Mesothelial cell of epicardium (in vitro differentiated cells): ENCODE data around the gene NLRP14. TPM values are rescaled to one million over a fixed set of nuclear protein-coding genes. Genes with fewer than 3 reads are reported as not detected.
A peak's percentile ranks its signal among the peaks of the same experiment; 100 is the strongest.

Experiments
- DNase-seq, 2 experiments: peaks; one replicate each; pipeline ENCODE4 v3.0.0; 2021; ENCODE audit warnings: low spot score in 2 of 2; ENCODE audit not compliant: unreplicated experiment in 2 of 2
- H3K27ac Mint-ChIP-seq: 2 replicates; pipeline ENCODE4 v1.8.0; 2021; ENCODE audit warnings: mixed read lengths
- H3K27me3 Mint-ChIP-seq: 2 replicates; pipeline ENCODE4 v1.8.0; 2021; ENCODE audit warnings: low read depth, mixed read lengths
- H3K36me3 Mint-ChIP-seq: 2 replicates; pipeline ENCODE4 v1.8.0; 2021; ENCODE audit warnings: mixed read lengths
- H3K4me1 Mint-ChIP-seq: 2 replicates; pipeline ENCODE4 v1.8.0; 2021; ENCODE audit warnings: mixed read lengths
- H3K4me3 Mint-ChIP-seq: 2 replicates; pipeline ENCODE4 v1.8.0; 2021; ENCODE audit warnings: mild to moderate bottlenecking, moderate library complexity, mixed read lengths
- H3K9me3 Mint-ChIP-seq: 2 replicates; pipeline ENCODE4 v1.8.0; 2021; ENCODE audit warnings: mixed read lengths
- CTCF ChIP-seq: fragments of 200-600 bp; sonication (generic); IDR thresholded peaks from one replicate; pipeline ENCODE4 v1.5.0; 2021; ENCODE audit warnings: antibody characterized with exemption; ENCODE audit not compliant: unreplicated experiment
- total RNA-seq: library from RNA; stranded (reverse); gene quantifications from 3 replicates; pipeline ENCODE4 v1.2.1, GENCODE V29; 2021

The NLRP14 gene
- total RNA-seq, 1 donor from 2014 or later = 0.51 TPM

- no peak overlapping the region for H3K27ac Mint-ChIP-seq
- DNase-seq = no peak
- H3K36me3 Mint-ChIP-seq = no peaks in the 10 kb centered on the region
- no peaks in the 10 kb centered on the region for H3K9me3 Mint-ChIP-seq
- TF ChIP-seq CTCF = no peak
- peaks cover 32% of the 10 kb centered on the region for H3K4me1 Mint-ChIP-seq
- H3K4me3 Mint-ChIP-seq = no peak overlapping the region
- H3K27me3 Mint-ChIP-seq = no peaks in the 10 kb centered on the region
Measured at GRCh38 chr11:7016011-7016410, 4.3 kb upstream of the NLRP14 start.

GRCh38 chr11:7019500-7020182, 638 bp upstream of the NLRP14 start:
- peak in 1 of 2 experiments; percentile 49 for DNase-seq
- H3K36me3 Mint-ChIP-seq = no peaks in the 10 kb centered on the region
- H3K27ac Mint-ChIP-seq = peak overlapping the region; percentile 99
- peaks cover 18% of the 10 kb centered on the region for H3K4me1 Mint-ChIP-seq
- peaks cover 4% of the 10 kb centered on the region for H3K27me3 Mint-ChIP-seq
- no peak for TF ChIP-seq CTCF
- no peaks in the 10 kb centered on the region for H3K9me3 Mint-ChIP-seq
- H3K4me3 Mint-ChIP-seq = peak overlapping the region; percentile 100

GRCh38 chr11:7021318-7021717, 1.0 kb downstream of the NLRP14 start:
- H3K36me3 Mint-ChIP-seq = no peaks in the 10 kb centered on the region
- TF ChIP-seq CTCF = no peak
- peak overlapping the region; percentile 100 for H3K4me3 Mint-ChIP-seq
- H3K27me3 Mint-ChIP-seq = peaks cover 6% of the 10 kb centered on the region
- no peaks in the 10 kb centered on the region for H3K9me3 Mint-ChIP-seq
- no peak for DNase-seq
- peak overlapping the region; percentile 83 for H3K27ac Mint-ChIP-seq
- H3K4me1 Mint-ChIP-seq = peaks cover 16% of the 10 kb centered on the region

GRCh38 chr11:7028141-7028540, 7.9 kb downstream of the NLRP14 start:
- no peak for TF ChIP-seq CTCF
- no peak overlapping the region for H3K27ac Mint-ChIP-seq

GRCh38 chr11:7030836-7031235, 10.6 kb downstream of the NLRP14 start:
- H3K9me3 Mint-ChIP-seq = no peaks in the 10 kb centered on the region
- no peak for DNase-seq
- no peak for TF ChIP-seq CTCF
- H3K4me1 Mint-ChIP-seq = no peaks in the 10 kb centered on the region
- peaks cover 23% of the 10 kb centered on the region for H3K27me3 Mint-ChIP-seq
- H3K27ac Mint-ChIP-seq = no peak overlapping the region
- no peaks in the 10 kb centered on the region for H3K36me3 Mint-ChIP-seq
- no peak overlapping the region for H3K4me3 Mint-ChIP-seq

More at GRCh38 chr11:7028141-7028540, 7.9 kb downstream of the NLRP14 start:
- DNase-seq = no peak
- Mint-ChIP-seq H3K4me3 (no peak overlapping the region), H3K4me1 (no peaks in the 10 kb centered on the region), H3K9me3 (no peaks in the 10 kb centered on the region), H3K27me3 (peaks cover 20% of the 10 kb centered on the region), H3K36me3 (no peaks in the 10 kb centered on the region)
